Diencephalon (tissue), 1 donor: ENCODE results near the gene PDZD7. TPM values are rescaled to one million over a fixed set of nuclear protein-coding genes. Genes with fewer than 3 reads are reported as not detected.

Experiments used
- small RNA-seq: library from RNA; depleted of rRNA; stranded (forward); fragments of <200 nt; gene quantifications from one replicate; pipeline ENCODE3, GENCODE V24; 2014
- total RNA-seq: library from RNA; depleted of rRNA; stranded (reverse); fragments of >200 nt; gene quantifications from one replicate; pipeline ENCODE4 v1.2.3, GENCODE V29; 2014

The PDZD7 gene
- total RNA-seq = 7.2 TPM

DNA sequence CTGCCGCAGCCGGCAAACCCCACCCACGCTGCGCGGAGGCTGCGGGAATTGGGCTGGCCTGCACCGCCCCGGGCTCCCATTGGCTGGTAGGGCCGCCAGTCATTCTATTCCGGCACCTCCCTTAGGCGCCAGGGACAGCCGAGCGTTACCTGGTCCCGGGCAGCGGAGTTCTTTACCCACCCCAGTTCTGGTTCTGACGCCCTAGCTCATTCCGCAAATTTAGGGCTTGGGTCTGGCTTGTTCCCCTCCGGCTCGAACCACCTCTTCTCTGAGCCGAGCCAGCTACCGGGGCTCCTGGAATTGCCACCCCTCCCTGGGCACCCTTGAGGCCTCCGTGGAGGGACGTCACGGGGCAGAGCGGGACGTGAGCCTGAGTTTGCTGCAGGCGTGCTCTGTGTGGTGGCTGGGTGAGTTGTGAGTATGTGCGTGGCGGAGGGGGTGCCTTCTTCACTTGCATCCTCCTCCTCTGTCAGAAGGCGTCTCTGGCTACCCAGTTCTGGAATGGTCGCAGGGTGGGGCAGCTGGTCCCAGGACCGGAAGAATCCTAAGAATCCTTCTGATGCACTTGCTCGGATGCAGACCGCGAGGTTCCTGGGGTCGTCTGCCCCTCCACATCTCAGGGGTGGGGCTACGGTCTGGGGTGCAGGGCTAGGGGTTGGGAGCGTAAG lies at the start of gene PDZD7, which contains the start of gene SFXN3:
Gene PDZD7, minus strand, starts transcription at position 2 of the 668 bp plus-strand sequence. CDS start 910 bp downstream, outside the sequence.
Gene SFXN3, plus strand, starts transcription at position 107 of the 668 bp plus-strand sequence. CDS start 3,461 bp downstream, outside the sequence.

GRCh38 chr10:101061624-101062231 lies 30.8 kb upstream of the PDZD7 start, which contains the start of gene KAZALD1:
TSS of gene KAZALD1 (plus strand) at chr10:101061989. CDS start at chr10:101062593, 604 bp downstream.

DNA sequence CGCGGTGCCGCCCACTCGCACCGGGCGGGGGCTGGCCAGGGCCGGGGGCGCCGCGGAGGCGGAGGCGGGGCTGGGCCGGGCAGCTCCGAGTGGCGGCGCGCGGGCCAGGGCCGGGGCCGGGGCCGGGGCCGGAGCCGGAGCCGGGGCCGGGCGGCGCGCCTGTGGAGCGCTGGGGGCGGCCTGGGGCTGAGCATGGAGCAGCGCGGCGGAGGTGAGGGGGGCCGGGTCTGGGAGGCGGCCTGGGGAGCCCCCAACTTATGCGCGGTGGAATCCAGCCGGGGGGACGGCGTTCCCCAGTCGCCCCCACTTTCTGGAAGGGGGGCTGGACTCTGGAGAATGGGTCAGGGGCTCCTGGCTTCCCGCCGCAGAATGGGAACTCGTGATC lies 31.2 kb downstream of the PDZD7 start, which contains the start of gene LZTS2:
Gene LZTS2, plus strand, starts transcription at position 67 of the 385 bp plus-strand sequence. CDS start 2,731 bp downstream, outside the sequence.

GRCh38 chr10:100986952-100987684 lies 43.8 kb downstream of the PDZD7 start, which contains the start of the genes MRPL43 and TWNK:
TSS of gene MRPL43 (minus strand) at chr10:100987497. CDS start at chr10:100987443, 54 bp downstream.
TSS of gene TWNK (plus strand) at chr10:100987543. CDS start at chr10:100988211, 668 bp downstream.

DNA sequence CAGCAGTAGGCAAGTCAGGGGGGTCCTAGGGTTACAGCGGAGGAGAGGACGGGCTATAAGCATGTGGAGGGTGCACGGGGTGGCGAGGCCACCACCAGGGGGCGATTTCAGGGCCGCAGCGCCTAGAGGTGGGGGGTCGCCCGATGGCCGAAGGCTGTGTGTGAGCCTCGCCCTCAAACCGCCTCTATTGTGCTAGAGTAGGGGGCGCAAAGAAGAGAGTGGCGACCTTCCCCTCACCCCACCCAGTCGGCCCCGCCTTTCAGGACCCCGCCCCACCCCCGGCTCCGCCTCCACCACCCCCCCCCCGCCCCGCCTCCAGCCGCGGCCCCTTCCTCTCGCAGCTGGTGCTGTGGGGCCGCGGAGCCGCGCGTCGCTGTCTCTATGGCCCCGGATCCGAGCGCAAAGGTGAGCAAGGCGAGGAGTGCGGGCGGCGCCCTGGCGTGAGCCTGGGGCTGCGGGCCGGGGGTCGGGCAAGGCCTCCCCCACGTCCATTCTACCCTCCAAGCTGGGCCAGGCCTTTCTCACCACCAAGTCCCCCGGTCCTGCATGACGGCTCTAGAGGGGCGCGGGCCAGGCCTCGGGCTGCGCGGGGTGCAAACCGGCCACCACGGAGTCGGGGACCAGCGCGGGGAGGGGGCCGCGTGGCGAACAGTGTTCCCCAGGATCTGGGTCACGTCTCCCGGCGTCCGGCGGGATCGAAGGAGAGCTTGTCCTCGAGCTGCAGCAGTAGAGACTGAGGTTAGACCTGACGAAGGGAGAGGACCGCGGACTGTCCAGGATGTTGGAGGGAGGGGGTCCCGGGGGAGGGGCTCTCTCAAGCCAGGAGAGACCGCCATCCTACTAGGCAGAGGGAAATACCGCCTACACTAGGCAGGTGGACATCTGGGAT lies 61.5 kb downstream of the PDZD7 start, which contains the start of gene SEMA4G:
Gene SEMA4G, plus strand, starts transcription at position 318 of the 889 bp plus-strand sequence. CDS start 3,409 bp downstream, outside the sequence.

Small RNA genes lying within 50 kb of the gene (small RNA-seq; reads per million reads assigned to genes)
- gene MIR608 = not detected

Other genes starting within 250 kb of the PDZD7 start
- 54.0 TPM for gene SLF2, start 118.2 kb downstream of the PDZD7 start, total RNA-seq
- 17.5 TPM for gene SEMA4G, start 61.6 kb downstream of the PDZD7 start, total RNA-seq
- gene MRPL43, start 43.6 kb downstream of the PDZD7 start, total RNA-seq = 39.0 TPM
- gene TWNK, start 43.6 kb downstream of the PDZD7 start, total RNA-seq = 5.5 TPM
- gene LZTS2, start 31.3 kb downstream of the PDZD7 start, total RNA-seq = 18.5 TPM
- gene SFXN3, start 105 bp upstream of the PDZD7 start, total RNA-seq = 37.4 TPM
- gene KAZALD1, start 30.9 kb upstream of the PDZD7 start, total RNA-seq = 1.2 TPM
- gene TLX1, start 100.2 kb upstream of the PDZD7 start, total RNA-seq = not detected
- gene LBX1, start 198.3 kb upstream of the PDZD7 start, total RNA-seq = not detected